ENCODE data around the gene UFC1.
A peak's percentile ranks its signal among the peaks of the same experiment; 100 is the strongest.

UFC1 gene

DNA sequence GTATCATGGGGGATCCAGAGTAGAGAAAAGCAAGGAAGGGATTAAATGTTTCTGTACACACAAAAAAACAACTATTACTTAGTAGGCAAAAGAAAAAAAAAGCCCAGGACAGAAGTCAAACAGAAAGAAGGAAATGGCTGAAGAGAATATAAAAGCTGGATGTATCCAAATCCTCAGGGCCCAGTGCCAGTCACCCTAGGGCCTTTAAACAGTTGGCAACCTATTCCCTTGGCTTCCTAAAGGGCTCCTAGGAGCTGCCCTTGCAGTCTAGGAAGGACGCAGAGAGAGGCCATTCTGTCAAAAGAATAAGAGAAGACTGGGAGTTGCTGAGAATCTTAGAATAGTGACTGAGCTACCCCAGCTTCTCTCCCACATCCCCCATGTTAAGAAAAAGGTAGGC, 18.6 kb downstream of the UFC1 start:
- no peak for DNase-seq

DNA sequence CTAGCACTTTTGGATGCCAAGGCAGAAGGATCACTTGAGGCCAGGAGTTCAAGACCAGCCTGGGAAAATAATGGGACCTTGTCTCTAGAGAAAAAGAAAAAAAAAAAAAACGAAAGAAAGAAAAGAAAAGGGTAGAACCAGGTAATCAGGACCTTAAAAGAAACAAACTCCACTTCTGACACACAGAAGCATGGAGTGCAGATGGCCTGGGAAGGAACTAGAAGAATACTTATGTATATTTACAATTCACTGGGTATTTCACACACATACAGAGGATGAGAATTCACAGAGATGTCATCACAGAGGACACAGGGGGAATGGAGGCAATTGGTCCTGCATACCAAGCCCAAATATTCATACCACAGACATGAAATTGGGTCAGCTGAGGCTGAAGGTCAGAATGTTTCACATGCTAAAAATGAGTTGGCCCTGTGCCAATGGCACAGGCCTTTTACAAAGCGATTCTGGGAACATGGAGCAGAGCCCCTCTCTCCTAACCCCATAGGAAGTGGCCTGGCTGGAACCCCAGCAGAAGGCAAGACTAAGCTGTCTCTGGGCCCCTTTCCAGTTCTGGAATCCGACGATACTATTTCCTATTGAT, 19.1 kb downstream of the UFC1 start:
- DNase-seq: no peak

DNA sequence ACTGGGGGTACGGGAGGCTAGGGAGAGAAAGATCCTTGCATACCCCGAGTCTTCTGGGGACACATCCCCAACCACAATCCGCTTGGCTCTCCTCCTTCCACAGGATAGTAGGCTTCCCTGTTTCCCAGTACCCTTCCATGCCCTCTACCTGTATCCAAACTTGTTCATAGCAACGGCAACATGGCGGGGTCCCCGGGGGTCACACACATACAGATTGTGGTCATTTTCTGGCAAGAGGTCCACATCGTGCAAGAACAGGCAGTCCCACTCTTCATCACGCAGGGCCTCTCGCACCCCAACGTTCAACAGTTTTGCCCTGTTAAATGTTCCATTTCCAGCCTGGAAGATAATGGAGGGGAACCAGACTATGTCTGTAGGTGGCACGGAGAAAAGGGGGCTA, 19.9 kb downstream of the UFC1 start:
- DNase-seq: no peak

DNA sequence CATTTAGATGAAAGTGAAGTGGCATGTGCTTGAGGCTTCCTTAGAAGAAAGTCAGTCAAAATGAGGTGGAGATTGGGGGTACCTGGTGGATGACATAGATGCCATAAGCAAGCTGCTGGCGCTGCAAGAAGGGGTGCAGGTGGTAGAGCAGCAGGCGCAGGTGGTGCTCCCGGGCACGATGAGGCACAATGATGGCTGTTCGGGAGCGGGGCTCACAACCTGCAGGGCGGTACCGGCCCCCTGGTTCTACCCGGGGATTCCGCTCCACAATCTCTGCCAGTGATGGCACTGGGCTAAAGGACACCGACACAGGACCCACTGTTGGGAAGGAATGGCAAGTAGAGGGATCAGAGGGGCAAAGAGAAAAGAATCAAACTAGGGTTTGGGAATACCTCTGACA, 21.1 kb downstream of the UFC1 start:
- DNase-seq: no peak

DNA sequence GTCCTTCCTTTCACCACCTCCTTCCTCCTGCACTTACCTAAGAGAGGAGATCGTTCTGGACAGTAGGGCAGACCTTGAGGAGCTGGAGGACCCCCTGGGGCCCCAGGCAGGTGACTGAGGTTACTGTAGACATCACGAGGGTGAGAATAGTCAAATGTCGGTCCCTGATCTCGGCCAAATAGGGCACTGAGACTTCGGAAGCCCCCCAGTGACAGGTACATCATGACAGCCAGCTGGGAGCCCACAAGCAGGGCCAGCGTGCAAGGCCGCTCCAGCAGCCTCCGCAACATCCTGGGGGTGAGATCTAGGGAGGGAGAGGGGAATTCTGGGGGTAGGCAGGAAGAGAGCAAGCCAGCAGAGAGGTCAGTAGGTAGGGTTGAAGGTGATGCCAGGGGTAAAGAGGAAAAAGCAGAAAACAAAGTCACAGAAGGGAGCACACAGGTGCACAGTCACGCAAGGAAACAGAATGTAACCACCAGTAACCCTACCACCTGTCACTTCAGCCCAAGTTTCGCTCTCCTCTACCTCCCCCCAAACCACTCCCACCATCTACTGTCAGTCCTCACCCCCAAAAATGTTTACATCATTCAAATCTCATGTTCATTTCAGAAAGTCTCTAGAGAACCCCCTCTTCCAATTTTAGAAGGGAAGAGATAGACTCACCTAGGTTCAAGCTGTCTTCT, 22.1 kb downstream of the UFC1 start:
- DNase-seq: no peak

DNA sequence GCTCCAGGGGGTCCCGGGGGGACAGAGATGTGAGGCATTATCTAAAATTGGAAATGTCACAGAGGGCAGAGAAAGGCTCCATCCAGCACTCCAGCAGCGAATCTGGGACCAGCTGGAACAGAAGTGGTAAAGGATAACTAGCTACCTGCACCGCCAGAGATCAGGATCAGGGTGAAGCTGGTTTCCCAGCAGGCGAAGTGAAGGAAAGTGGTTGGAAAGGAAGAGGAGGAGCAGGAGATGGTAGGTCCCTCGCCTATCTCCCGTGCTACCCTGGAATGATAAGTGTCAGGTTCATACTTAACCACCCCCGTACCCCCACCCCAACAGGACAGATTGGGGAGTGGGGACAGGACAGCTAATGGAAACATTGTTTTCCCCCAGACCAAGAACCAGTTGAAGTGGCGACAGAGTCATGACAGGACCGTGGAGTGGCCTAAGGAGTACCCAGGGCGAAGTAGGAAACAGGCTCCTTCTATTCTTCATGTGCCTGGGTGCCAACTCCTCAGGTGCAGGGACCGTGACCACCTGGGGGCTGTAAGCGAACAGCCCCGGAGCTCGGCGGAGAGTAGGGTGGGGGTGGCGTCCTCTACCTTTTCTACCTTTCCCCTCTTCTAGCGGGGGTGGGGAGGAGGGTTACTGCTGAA, 22.8 kb downstream of the UFC1 start:
- no peak for DNase-seq

DNA sequence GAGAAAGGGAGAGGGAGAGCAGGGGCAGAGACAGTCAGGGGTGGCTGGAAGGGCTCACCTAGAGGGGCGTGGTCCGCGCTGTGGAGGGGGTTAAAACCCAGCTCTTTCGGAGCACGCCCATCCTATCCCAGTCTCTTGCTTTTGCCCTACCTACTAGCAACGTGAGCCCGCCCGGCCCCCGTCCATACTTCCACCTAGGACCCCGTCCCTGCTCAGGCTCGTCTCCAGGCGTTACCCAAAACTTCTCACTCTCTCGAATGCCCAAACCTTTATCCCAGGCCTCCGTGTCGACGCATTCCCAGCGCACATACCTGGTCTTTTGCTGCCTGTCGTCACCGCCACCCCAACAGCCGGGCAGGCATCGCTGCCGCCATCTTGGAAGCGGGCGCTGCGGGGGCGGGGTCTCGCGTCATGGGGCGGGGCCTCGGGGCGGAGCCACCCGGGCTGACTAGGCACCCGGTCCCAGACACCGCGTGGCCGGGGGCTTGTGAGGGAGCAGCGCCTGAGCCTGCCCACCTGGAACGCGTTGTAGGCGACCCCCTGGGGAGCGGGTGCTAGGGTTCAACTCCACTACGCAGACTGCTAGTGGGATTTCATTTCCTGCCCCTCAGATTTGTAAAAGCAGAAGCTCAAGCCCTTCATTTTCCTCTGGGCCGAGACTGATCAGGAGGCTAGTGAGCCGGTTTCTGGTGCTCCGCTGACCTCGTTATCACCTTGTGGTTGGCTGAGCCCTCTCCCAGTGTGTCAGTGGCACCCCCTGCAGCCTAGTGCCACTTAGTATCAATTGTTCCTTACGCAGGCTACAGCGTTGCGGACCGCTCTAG, 23.5 kb downstream of the UFC1 start, which contains the start of gene B4GALT3:
B4GALT3 (minus strand) TSS at position 396 of the 824 bp plus-strand sequence. CDS start 1,447 bp downstream, outside the sequence.
- DNase-seq: peak; percentile 85 to 96 (median 92)

DNA sequence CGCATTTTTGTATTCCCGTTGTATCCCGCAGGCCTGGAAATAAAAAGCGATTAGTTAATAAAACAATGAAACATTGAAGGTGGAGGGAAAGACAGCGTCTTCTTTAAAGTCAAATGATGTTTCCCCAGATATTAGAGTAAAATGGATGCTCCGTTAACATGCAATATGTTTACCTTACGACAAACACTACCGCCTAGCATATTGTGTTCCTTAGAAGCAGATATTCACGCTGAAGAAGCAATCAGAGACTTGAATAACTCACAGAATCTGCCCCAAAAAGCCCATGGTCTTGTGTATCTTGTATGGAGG, 24.1 kb downstream of the UFC1 start:
- no peak for DNase-seq

DNA sequence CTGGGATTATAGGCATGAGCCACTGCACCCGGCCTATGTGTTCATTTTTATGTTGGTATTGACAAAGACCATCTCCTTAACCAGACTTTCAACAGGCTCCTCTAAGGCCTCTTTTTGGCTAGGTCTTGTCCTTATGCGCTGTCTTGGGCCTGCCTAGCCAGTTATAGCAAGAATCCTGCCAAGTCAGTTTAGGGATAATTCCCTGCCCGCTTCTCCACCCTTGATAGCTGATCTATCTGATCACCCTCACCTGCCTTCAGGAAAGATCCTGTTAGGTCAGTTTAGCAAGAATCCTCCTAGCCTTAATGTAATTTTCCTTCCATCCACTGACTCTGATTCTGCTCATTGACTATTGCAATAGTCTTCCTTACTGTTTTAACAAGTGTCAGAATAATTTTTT, 25.9 kb downstream of the UFC1 start:
- DNase-seq: no peak

DNA sequence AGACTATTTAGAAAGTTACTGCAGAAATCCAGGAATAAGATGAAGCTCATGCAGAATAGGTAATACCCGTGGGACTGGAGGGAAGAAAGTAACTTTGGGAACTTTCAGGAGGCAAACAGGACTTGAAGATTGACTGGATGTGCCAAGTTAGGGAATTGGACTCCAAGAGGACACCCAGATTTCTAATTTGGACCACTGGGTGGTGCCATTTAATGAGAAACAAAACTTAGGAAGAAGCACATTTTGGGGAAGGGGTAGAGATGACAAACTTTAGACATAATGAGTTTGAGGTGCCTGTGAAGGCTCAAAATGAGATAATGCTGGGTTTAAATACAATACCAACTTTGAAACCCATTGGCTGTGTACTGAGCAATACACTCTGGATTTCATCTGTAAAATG, 26.9 kb downstream of the UFC1 start:
- DNase-seq: peak; percentile 42 to 65 (median 62)

DNA sequence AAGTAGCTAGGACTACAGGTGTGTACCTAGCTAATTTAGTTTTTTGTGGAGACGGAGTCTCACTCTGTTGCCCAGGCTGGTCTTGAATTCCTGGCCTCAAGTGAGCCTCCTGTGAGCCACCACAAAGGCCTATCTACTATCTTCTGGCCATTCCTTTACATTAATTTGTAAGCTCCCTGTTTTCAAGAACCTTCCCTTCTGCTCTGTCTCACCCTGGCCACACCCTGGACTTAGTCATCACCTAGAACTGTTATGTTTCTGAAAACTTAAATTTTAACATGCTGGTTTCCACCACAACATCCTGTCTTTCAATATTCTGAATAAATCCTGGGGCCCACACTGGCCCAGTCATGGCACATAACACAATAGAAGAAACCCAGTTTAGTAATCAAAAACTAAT, 28.4 kb downstream of the UFC1 start:
- peak; percentile 38 to 58 (median 47) for DNase-seq

DNA sequence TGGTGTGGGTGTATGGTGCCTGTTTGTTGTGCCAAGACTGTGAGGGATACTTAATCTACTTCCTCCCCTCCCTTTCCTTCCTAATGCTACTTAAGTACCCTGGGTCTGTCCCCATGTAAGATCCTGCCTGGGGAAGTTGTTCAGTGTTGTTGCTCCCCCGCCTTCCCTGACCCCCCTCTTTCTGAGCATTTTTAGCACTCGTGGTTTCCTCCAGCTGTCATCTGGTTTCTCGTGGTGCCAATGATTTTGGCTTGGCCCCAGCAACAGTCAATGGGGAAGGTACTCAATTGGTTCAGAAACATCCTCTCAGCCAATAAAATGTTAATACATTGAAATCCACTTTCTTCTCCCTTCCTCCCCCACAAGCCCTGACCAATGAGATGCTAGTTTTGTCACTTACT, 31.5 kb downstream of the UFC1 start:
- DNase-seq: peak; percentile 89 to 92 (median 90)

DNA sequence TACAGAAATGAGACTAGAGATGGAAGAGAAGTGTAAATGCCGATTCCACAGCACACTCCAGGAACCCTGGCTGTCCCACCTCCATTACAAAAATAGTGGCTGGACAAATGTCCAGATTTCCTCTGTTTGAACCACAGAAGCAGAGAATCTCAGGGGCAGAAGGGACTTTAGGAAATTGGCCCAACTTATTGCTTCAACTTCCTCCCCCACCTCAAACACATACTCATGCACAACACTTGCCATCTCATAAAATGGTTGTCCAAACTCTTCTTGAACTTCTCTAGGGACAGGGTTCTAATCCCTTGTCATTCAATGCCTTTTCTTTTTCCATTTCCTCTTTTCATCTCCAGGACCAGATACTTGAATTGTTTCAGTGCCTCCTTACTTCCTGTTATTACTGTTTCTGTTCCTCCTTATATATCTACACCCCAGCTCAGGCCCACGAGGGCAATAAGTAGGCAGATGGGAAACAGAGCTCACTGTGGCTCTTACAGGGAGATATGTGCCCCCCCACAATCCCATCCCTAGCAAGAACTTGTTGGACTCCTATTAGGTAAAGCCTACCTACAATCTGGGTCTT, 32.0 kb downstream of the UFC1 start:
- peak; percentile 83 to 91 (median 87) for DNase-seq

DNA sequence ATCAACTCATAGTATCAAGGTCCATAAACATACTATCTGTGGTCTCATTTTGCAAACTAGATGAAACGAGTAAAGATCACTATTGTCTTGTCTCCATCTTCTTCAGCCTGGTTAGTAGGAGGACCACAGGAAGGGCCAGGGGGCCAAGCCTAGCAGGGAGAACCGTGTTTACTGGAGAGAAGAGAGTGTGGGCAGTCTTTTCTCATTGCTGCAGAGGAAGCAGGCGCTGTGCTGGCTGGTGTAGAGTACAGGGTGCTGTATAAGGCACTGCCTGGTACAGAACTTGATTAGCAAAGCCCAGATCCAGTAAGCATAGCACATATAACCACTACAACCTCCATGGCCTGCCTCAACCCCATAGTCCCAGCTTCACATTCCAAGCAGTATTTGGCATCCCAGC, 33.5 kb downstream of the UFC1 start:
- no peak for DNase-seq

DNA sequence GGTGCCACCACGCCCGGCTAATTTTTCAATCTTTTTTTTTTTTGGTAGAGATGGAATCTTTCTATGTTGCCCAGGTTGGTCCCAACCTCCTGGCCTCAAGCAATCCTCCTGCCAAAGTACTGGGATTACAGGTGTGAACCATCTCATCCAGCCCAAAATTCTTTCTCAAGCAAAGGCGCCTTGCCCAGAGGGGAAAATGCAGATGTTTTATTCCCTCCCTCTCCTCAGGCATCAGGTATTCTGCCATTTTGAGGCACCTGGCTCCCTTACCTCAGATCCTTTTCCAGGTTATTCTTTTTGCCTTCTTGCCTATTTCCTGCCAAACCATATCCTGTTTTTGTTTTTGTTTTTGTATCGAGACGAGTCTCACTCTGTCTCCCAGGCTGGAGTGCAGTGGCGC, 34.6 kb downstream of the UFC1 start:
- no peak for DNase-seq

DNA sequence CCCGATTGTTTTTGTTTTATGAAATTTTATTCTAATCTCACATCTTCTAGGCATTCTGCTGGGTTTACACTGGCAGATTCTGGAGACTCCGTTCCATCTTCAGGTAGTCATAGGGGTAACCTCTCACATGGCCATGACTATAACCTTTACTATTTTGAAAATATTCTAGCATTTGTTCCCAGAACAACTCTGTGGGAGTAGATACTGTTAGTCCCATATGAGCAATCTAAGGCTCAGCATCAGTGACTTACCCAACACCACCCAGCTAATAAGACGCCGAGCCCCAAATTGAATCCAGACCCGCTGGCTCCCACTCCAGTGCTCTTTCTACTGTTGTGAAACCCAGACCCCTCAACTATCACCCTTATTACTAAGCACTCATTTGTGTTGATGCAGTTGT, 35.3 kb downstream of the UFC1 start:
- DNase-seq: no peak

DNA sequence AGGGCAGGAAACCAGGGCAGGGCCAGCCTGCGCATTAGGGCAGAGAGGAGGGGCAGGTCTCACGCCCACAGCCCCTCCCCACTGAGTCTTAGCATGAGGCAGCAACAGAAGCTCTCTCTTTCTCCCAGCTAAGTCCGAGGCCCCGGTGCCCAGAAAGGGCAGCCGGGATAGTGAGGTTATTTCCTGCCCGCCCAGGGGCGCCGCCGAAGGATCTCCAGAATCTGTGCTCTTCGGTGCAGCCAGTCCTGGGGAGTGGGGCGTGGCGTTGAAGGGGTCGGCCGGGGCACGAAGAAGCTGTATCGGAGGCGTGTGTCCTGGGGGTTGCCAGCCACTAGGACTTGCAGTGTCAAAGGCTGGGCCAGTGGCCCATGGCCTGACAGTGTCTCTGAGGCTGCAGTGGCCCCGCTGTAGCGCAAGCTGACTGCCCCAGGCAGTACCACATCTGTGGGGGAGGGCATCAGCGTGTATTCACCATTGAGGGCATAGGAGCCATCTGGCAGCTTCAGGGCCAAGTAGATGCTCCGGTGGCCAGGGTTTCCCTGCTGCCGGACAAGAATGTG, 37.3 kb downstream of the UFC1 start:
- no peak for DNase-seq

DNA sequence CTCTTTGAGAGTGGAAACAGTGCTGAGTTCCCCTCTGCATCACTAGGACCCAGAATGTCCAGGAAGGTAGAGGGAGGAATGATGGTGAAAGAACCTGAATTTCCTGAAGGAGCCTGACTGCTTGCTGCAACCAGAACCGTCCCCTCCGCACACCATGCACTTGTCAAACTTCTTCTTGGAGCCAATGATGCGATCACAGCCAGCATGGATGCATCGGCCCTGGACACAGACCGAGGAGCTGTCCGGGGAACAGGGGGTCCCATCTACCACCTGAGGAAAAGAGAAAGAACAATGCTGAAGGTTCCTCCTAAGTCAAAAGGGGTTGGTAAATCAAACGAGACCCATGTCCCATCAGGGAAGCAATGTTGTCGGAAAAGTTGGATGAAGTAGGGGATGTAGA, 38.2 kb downstream of the UFC1 start:
- no peak for DNase-seq

DNA sequence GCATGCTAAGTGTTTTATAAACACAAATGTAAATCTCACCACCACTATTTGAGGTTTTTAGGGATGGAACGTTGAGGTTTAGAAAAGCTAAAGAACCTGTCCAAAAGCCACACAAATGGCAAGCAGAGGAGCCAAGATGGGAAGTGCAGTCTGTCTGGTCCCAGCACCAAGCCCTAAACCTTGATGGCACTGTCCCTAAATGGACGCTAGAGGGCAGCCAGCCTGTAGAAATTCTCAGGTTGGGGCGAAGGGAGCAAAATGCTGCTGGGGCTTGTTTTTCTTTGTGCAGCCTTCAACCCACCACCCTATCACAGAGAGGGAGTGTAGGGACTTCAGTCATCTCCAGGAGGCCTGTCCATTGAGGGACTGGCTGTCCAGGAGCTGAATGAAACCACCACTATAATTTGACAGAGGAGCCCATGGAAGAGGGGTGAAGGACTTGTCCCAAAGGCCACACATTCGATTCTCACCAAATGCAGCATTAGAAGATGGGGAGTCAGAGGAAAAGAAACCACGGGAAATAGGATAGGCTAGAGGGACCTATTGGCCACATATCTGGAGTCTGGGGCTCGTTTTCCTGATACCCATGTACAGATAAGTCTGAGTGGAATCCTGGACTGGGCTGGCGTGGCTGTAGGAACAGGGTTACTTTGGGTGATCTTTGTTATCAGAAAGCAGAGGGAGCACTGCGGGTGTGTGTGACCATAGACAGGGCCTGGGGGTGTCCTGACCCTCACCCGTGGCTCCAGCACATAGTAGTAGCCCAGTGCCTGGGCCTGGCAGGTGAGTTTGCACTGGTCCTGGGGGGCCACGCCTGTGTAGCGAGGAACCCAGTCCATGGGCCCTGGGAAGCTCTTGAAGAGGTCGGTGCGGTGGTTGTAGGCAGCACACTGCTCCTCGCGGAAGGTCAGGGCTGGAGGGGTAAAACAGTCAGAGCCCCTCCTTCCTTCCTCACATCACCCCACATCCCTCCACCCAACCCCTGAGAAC, 39.0 kb downstream of the UFC1 start:
- peak; percentile 83 to 88 (median 84) for DNase-seq

DNA sequence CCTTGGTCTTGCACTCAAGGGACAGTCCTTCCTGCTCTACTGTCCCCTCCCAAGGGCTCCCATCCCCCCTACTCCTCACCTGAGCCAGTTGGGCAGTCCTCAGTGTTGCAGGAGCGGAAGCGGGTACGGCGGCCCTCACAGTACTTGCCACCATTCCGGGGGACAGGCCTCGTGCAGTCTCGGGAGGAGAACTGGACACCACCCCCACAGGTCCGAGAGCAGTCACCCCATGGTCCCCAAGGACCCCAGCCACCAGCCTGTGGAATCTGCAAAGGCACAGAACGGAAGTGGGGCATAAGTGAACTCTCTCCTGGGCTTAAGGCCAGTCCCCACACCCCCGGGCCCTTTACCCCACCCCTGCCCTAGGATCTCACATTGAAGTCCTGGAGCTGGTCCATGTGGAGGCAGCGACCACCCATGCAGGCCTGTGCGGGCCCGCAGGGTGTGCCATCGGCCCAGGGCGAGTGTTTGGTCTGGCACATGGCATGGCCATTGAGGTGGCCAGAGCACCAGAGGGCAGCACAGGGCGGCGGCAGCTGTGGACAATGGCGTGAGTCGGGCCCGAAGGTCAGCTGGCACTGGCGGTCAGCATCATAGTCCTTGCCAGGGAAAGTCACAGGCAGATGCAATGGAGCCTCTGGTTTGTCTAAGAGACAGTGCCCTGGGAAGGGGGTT, 39.9 kb downstream of the UFC1 start:
- no peak for DNase-seq

DNA sequence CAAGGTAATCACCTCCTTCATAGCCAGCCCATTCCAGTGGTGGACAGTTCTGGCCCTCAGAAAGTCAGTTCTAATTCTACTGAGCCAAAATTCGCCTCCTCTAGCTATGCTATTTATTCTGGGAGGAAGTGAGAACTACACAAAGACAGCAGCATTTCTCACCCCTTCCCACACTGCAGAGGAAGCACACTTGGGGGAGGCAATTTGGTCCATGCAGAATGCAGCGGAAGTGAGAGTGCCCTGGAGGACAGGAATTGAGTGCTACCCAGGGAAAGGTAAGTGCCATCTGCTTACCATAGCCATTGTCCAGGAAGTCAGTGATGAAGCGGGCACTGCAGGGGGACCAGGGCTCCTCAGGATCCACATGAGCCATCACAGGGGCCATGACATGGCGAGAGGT, 41.4 kb downstream of the UFC1 start:
- DNase-seq: peak; percentile 65 to 73 (median 68)

Data from suppressor macrophage treated with lipopolysaccharide for 1 hour (primary cell).